ENCODE measurements around the gene PASD1.

DNA sequence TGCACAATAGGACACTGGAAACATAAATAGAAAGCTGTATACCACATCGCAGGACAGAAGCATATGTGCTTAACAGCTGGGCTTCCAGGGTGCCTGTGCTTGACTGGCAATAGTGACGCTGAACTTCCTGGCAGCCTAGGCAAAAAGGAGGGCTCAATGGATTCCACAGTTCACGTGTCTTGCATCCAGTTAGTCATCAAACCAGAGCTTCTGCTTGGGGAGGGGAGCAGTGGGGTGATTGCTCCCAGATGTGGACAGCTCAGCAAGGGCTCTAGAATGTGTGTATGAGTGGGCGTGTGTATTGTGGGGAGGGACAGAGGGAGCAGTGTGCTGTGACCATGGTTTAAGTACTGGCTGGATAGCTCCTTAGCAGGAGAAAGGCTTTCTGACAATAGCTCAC lies 134.0 kb downstream of the PASD1 start:
- TF ChIP-seq, protein P1, sequence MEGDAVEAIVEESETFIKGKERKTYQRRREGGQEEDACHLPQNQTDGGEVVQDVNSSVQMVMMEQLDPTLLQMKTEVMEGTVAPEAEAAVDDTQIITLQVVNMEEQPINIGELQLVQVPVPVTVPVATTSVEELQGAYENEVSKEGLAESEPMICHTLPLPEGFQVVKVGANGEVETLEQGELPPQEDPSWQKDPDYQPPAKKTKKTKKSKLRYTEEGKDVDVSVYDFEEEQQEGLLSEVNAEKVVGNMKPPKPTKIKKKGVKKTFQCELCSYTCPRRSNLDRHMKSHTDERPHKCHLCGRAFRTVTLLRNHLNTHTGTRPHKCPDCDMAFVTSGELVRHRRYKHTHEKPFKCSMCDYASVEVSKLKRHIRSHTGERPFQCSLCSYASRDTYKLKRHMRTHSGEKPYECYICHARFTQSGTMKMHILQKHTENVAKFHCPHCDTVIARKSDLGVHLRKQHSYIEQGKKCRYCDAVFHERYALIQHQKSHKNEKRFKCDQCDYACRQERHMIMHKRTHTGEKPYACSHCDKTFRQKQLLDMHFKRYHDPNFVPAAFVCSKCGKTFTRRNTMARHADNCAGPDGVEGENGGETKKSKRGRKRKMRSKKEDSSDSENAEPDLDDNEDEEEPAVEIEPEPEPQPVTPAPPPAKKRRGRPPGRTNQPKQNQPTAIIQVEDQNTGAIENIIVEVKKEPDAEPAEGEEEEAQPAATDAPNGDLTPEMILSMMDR (IDR thresholded peaks at IDR 0.05) = no peak
- no peak for TF ChIP-seq POLR2A (IDR thresholded peaks at IDR 0.05)
